GM12872 (cell line): ENCODE data around the gene LSM7.

Experiments
- TF ChIP-seq, protein P1 (sequence below): IDR thresholded peaks from 3 replicates; pipeline ENCODE4 v1.5.1; 2011; ENCODE audit warnings: low read depth, mild to moderate bottlenecking, low read length, moderate library complexity; ENCODE audit not compliant: insufficient read depth

LSM7 gene

DNA sequence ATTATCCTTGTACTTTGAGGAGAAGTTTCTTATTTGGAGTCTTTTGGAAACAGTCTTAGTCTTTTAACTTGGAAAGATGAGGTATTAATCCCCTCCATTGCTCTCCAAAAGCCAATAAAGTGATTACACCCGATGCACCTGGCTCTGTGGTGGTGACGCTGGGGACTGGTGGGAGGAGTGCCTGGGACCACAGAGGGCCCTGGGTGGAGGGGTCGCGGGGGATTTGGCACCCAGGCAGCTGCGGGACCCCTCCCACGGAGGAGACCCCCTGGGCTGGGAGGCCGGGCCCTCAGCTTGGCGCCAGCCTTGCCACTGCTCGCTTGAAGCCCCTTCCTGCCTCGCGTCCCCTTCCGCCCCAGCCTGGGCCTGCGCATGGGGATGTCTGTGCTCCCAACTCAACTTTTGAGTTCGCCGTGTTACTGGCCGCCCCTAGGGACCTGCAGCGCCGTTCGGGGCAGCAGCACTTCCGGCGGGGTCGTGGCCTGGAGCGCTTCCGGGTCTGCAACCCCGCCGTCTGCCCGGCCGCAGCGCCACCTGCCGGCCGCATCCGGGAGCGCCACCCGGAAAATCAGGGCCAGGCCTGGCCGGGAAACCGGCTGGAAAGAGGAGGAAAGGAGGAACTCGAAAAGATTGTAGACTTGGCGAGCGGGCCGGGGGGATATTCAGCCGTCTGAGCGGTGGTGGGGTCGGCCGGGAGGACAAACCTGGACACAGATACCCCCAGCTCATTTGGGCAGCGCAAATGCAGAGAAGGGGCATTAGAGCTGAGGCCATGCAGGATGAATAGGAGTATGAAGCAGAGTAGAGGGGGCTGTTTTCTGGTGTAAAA, 54.8 kb downstream of the LSM7 start:
- TF ChIP-seq, protein P1, sequence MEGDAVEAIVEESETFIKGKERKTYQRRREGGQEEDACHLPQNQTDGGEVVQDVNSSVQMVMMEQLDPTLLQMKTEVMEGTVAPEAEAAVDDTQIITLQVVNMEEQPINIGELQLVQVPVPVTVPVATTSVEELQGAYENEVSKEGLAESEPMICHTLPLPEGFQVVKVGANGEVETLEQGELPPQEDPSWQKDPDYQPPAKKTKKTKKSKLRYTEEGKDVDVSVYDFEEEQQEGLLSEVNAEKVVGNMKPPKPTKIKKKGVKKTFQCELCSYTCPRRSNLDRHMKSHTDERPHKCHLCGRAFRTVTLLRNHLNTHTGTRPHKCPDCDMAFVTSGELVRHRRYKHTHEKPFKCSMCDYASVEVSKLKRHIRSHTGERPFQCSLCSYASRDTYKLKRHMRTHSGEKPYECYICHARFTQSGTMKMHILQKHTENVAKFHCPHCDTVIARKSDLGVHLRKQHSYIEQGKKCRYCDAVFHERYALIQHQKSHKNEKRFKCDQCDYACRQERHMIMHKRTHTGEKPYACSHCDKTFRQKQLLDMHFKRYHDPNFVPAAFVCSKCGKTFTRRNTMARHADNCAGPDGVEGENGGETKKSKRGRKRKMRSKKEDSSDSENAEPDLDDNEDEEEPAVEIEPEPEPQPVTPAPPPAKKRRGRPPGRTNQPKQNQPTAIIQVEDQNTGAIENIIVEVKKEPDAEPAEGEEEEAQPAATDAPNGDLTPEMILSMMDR: peak; percentile 77
